Panc1 (cell line): ENCODE data around the gene IL36B. TPM values are rescaled to one million over a fixed set of nuclear protein-coding genes. Genes with fewer than 3 reads are reported as not detected.

Experiments
- ATAC-seq: fragments of 200-7000 bp; cut with Tn5 transposase; 2 replicates; pipeline ENCODE4 v1.9.1; 2020; ENCODE audit warnings: mild to moderate bottlenecking, moderate library complexity
- BruUV-seq: library from RNA; stranded (reverse); fragments of 400-500 nt; replicated peaks from 2 replicates; lab custom pipeline; 2021; lab: Mats Ljungman, UMichigan
- CTCF ChIA-PET: fragments of 300-600 bp; sonication (Branson Sonifier 250); formaldehyde crosslinking; loops from one replicate; lab custom pipeline; 2022; ENCODE audit warnings: antibody characterized with exemption; lab: Charles Lee
- POLR2A ChIA-PET: fragments of 300-600 bp; sonication (Branson Sonifier 250); formaldehyde crosslinking; loops from one replicate; lab custom pipeline; 2022; ENCODE audit warnings: antibody characterized with exemption; lab: Charles Lee
- DNase-seq: peaks from one replicate; pipeline ENCODE4 v3.0.0-alpha.2; 2010; ENCODE audit warnings: low read depth, low spot score
- H3K27ac ChIP-seq: 2 replicates; pipeline ENCODE4 v1.5.1; 2011; ENCODE audit warnings: mild to moderate bottlenecking, low read length, inconsistent platforms
- H3K27me3 ChIP-seq: fragments of 200-500 bp; sonication (Bioruptor generic); 2 replicates; pipeline ENCODE4 v1.6.0; 2014; ENCODE audit warnings: low read length, inconsistent platforms; ENCODE audit not compliant: control insufficient read depth, insufficient read depth
- H3K36me3 ChIP-seq: fragments of 200-500 bp; sonication (Bioruptor generic); 2 replicates; pipeline ENCODE4 v1.5.1; 2014; ENCODE audit warnings: inconsistent platforms, mild to moderate bottlenecking, low read length, moderate library complexity; ENCODE audit not compliant: control insufficient read depth, insufficient read depth
- H3K4me1 ChIP-seq: 2 replicates; pipeline ENCODE4 v1.5.1; 2011; ENCODE audit warnings: inconsistent platforms, mild to moderate bottlenecking, low read length, moderate library complexity; ENCODE audit not compliant: control insufficient read depth, insufficient read depth
- H3K4me3 ChIP-seq, 2 experiments: 2 replicates each; pipeline ENCODE4 v1.5.1; 2011 to 2012; ENCODE audit warnings: low read depth in 2 of 2, low read length in 2 of 2, mild to moderate bottlenecking in 2 of 2, inconsistent platforms in 1 of 2, moderate library complexity in 1 of 2
- H3K9me3 ChIP-seq: fragments of 200-500 bp; sonication (Bioruptor generic); 2 replicates; pipeline ENCODE4 v1.5.1; 2014; ENCODE audit warnings: low read depth, mild to moderate bottlenecking, inconsistent platforms, low read length, moderate library complexity; ENCODE audit not compliant: control insufficient read depth, insufficient read depth
- POLR2AphosphoS5 ChIP-seq: IDR thresholded peaks from 2 replicates; pipeline ENCODE4 v1.6.1; 2012; ENCODE audit warnings: mild to moderate bottlenecking, low read depth, low read length, moderate library complexity
- SIN3A ChIP-seq: IDR thresholded peaks from 2 replicates; pipeline ENCODE4 v1.6.1; 2012; ENCODE audit warnings: low read depth, mild to moderate bottlenecking, low read length, moderate library complexity, borderline replicate concordance; ENCODE audit not compliant: insufficient read depth
- TCF7L2 ChIP-seq: IDR thresholded peaks from 2 replicates; pipeline ENCODE4 v1.6.1; 2011; ENCODE audit warnings: mild to moderate bottlenecking, low read depth, low read length, inconsistent platforms
- in situ Hi-C: cut with HindIII; loops from 2 replicates; pipeline ENCODE4 v1.10.0; 2016; ENCODE audit warnings: low sequenced_read_pairs, low pct_unique_long_range_greater_than_20kb
- intact Hi-C: fragments of 100-400 bp; cut with micrococcal nuclease; formaldehyde crosslinking; loops from one replicate; pipeline ENCODE4 v1.10.0; 2022; ENCODE audit not compliant: unreplicated experiment
- total RNA-seq: library from RNA; stranded (reverse); gene quantifications from one replicate; pipeline ENCODE4 v1.2.1, GENCODE V29; 2021; ENCODE audit not compliant: unreplicated experiment
- TF ChIP-seq, protein P1 (sequence below): fragments of 450-650 bp; IDR thresholded peaks from 2 replicates; pipeline ENCODE4 v1.5.1; 2017; ENCODE audit warnings: mild to moderate bottlenecking
- TF ChIP-seq, protein P2 (sequence below), 2 experiments: IDR thresholded peaks; 2 replicates each; pipeline ENCODE4 v1.6.1; 2011 to 2012; ENCODE audit warnings: low read depth in 2 of 2, control low read depth in 1 of 2, low read length in 1 of 2, mild to moderate bottlenecking in 1 of 2, moderate library complexity in 1 of 2; ENCODE audit not compliant: insufficient read depth in 1 of 2

IL36B gene
- total RNA-seq, 1 experiment from 2014 or later, result not detected

DNA sequence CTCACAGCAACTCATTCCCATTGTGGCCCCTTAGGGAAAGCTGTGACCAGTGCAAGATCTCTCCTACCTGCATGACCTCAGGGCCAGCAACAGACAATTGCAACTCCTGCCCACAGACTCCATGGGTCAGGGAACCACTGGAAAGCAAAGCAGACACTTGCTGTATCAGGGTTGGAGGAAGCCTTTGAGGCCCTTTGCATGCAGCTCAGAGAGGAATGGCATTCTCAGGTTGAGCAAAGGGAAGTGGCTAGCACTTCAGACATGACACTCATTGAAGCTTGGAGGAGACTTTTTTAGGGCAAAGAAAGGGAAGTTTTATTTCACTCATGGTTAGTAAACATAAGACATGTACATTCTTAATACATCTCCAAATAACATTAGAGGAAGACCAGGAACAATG, 37.2 kb upstream of the IL36B start:
- TF ChIP-seq SIN3A (no peak), POLR2AphosphoS5 (no peak), TCF7L2 (no peak)
- TF ChIP-seq, protein P1, sequence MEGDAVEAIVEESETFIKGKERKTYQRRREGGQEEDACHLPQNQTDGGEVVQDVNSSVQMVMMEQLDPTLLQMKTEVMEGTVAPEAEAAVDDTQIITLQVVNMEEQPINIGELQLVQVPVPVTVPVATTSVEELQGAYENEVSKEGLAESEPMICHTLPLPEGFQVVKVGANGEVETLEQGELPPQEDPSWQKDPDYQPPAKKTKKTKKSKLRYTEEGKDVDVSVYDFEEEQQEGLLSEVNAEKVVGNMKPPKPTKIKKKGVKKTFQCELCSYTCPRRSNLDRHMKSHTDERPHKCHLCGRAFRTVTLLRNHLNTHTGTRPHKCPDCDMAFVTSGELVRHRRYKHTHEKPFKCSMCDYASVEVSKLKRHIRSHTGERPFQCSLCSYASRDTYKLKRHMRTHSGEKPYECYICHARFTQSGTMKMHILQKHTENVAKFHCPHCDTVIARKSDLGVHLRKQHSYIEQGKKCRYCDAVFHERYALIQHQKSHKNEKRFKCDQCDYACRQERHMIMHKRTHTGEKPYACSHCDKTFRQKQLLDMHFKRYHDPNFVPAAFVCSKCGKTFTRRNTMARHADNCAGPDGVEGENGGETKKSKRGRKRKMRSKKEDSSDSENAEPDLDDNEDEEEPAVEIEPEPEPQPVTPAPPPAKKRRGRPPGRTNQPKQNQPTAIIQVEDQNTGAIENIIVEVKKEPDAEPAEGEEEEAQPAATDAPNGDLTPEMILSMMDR, result no peak
- TF ChIP-seq, protein P2, sequence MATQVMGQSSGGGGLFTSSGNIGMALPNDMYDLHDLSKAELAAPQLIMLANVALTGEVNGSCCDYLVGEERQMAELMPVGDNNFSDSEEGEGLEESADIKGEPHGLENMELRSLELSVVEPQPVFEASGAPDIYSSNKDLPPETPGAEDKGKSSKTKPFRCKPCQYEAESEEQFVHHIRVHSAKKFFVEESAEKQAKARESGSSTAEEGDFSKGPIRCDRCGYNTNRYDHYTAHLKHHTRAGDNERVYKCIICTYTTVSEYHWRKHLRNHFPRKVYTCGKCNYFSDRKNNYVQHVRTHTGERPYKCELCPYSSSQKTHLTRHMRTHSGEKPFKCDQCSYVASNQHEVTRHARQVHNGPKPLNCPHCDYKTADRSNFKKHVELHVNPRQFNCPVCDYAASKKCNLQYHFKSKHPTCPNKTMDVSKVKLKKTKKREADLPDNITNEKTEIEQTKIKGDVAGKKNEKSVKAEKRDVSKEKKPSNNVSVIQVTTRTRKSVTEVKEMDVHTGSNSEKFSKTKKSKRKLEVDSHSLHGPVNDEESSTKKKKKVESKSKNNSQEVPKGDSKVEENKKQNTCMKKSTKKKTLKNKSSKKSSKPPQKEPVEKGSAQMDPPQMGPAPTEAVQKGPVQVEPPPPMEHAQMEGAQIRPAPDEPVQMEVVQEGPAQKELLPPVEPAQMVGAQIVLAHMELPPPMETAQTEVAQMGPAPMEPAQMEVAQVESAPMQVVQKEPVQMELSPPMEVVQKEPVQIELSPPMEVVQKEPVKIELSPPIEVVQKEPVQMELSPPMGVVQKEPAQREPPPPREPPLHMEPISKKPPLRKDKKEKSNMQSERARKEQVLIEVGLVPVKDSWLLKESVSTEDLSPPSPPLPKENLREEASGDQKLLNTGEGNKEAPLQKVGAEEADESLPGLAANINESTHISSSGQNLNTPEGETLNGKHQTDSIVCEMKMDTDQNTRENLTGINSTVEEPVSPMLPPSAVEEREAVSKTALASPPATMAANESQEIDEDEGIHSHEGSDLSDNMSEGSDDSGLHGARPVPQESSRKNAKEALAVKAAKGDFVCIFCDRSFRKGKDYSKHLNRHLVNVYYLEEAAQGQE (IDR thresholded peaks at IDR 0.05; ENCODE audit: insufficient read depth in 1 of 2, low read depth in 2 of 2, low read length in 1 of 2), result no peak
- ATAC-seq, result no peak
- no TSS peak for BruUV-seq
- DNase-seq, result no peak
- no peaks in the 10 kb centered on the region for H3K36me3 ChIP-seq
- no peaks in the 10 kb centered on the region for H3K4me1 ChIP-seq
- H3K9me3 ChIP-seq, result no peaks in the 10 kb centered on the region
- CTCF ChIA-PET, result no interaction called here
- peaks cover 26% of the 10 kb centered on the region for H3K27me3 ChIP-seq
- intact Hi-C loops (no loop called here), in situ Hi-C loops (no loop called here)
- H3K4me3 ChIP-seq, result no peak overlapping the region
- no peak overlapping the region for H3K27ac ChIP-seq
- POLR2A ChIA-PET, result no interaction called here

DNA sequence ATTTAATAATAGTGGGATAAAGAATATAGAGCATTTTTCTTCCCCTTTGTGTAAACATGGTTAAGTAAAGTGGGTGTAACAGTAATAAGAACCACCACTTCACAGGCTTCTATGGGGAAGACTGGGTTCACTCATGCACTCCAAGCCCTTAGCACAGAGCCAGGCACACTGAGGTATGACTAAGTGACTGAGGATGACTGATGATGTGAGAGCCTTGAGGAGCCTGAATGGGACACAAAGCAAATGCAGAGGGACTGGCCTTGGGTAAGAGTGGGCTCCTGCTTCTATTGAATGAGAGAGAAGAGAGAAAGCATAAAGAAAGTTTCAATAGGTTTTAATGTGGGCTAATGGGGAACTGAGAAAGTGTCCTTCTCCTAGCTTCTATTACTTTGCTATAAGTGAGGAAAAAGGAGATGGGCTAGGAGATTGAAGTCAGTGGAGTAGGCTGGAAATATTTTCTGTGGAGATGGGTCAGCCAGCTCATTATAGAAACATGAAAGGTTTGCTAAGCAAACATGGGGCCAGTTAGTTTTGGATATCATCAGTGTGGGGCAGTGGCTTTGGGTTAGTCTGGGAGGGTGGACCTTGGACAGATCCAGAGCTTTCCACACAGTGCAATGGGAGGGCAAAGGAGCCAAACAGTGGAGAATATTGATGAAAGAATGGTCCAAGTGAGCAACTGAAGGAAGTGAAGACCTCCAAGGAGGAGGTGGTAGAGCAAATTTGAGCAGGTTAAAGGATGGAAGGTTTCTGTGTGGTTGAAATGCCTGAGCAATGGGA, 35.7 kb upstream of the IL36B start:
- ATAC-seq (no peak), DNase-seq (no peak)
- no peak overlapping the region for H3K27ac ChIP-seq
- TF ChIP-seq, protein P2 (IDR thresholded peaks at IDR 0.05; ENCODE audit: insufficient read depth in 1 of 2, low read depth in 2 of 2, low read length in 1 of 2), result no peak
- TF ChIP-seq, protein P1, result no peak
- TF ChIP-seq POLR2AphosphoS5 (no peak), SIN3A (no peak), TCF7L2 (no peak)
- peaks cover 23% of the 10 kb centered on the region for H3K27me3 ChIP-seq
- in situ Hi-C loops, result no loop called here
- no peaks in the 10 kb centered on the region for H3K36me3 ChIP-seq
- no TSS peak for BruUV-seq
- ChIA-PET CTCF (no interaction called here), POLR2A (no interaction called here)
- no peaks in the 10 kb centered on the region for H3K9me3 ChIP-seq
- H3K4me3 ChIP-seq, result no peak overlapping the region
- H3K4me1 ChIP-seq, result no peaks in the 10 kb centered on the region
- intact Hi-C loops, result no loop called here
